CD8-positive, alpha-beta memory T cell (primary cell): ENCODE measurements around the gene RELCH. TPM values are rescaled to one million over a fixed set of nuclear protein-coding genes. Genes with fewer than 3 reads are reported as not detected.

Source experiments
- CTCF ChIA-PET: fragments of 350-600 bp; sonication (Branson Sonifier 250); formaldehyde crosslinking; loops from one replicate; lab custom pipeline; 2021; ENCODE audit warnings: antibody characterized with exemption; lab: Charles Lee
- POLR2A ChIA-PET: fragments of 350-600 bp; sonication (Branson Sonifier 250); formaldehyde crosslinking; loops from one replicate; lab custom pipeline; 2021; ENCODE audit warnings: antibody characterized with exemption; lab: Charles Lee
- DNase-seq, 5 donors: peaks; one replicate each; pipeline versions ENCODE4 v3.0.0 to v3.0.0-alpha.2; 2020 to 2022; ENCODE audit warnings: mixed read lengths in 1 of 5
- H3K27ac ChIP-seq: one replicate; pipeline ENCODE4 v1.7.0; 2013; ENCODE audit warnings: low read depth, mild to moderate bottlenecking, low read length, moderate library complexity
- H3K27me3 ChIP-seq: 2 replicates; pipeline ENCODE4 v1.7.0; 2013; ENCODE audit warnings: low read length, mild to moderate bottlenecking; ENCODE audit not compliant: insufficient read depth, poor library complexity, severe bottlenecking
- H3K36me3 ChIP-seq: 2 replicates; pipeline ENCODE4 v1.7.0; 2013; ENCODE audit warnings: mild to moderate bottlenecking, low read length, moderate library complexity; ENCODE audit not compliant: insufficient read depth
- H3K4me1 ChIP-seq: 2 replicates; pipeline ENCODE4 v1.7.0; 2013; ENCODE audit warnings: mild to moderate bottlenecking, low read length, moderate library complexity; ENCODE audit not compliant: insufficient read depth
- H3K4me3 ChIP-seq: 2 replicates; pipeline ENCODE4 v1.7.0; 2013; ENCODE audit warnings: mild to moderate bottlenecking, low read length
- H3K9me3 ChIP-seq: 2 replicates; pipeline ENCODE4 v1.7.0; 2013; ENCODE audit warnings: mild to moderate bottlenecking, low read length
- H3K27ac Mint-ChIP-seq, 8 donors: one replicate each; pipeline ENCODE4 v1.8.0; 2020 to 2021; ENCODE audit warnings: mixed read lengths in 8 of 8, mild to moderate bottlenecking in 6 of 8, inconsistent platforms in 3 of 8, moderate library complexity in 3 of 8
- H3K27me3 Mint-ChIP-seq, 2 donors: one replicate each; pipeline ENCODE4 v1.8.0; 2020 to 2021; ENCODE audit warnings: mixed read lengths in 2 of 2, mild to moderate bottlenecking in 1 of 2, moderate library complexity in 1 of 2
- H3K36me3 Mint-ChIP-seq, 3 donors: one replicate each; pipeline ENCODE4 v1.8.0; 2020 to 2021; ENCODE audit warnings: mixed read lengths in 3 of 3, inconsistent platforms in 1 of 3, mild to moderate bottlenecking in 1 of 3
- H3K4me1 Mint-ChIP-seq, 3 donors: one replicate each; pipeline ENCODE4 v1.8.0; 2020 to 2021; ENCODE audit warnings: mixed read lengths in 3 of 3, inconsistent platforms in 1 of 3, mild to moderate bottlenecking in 1 of 3
- H3K4me3 Mint-ChIP-seq, 7 donors: one replicate each; pipeline ENCODE4 v1.8.0; 2020 to 2021; ENCODE audit warnings: mixed read lengths in 7 of 7, mild to moderate bottlenecking in 6 of 7, moderate library complexity in 4 of 7, inconsistent platforms in 2 of 7
- H3K9me3 Mint-ChIP-seq, 5 donors: one replicate each; pipeline ENCODE4 v1.8.0; 2020 to 2022; ENCODE audit warnings: mixed read lengths in 5 of 5, mild to moderate bottlenecking in 3 of 5, moderate library complexity in 2 of 5, inconsistent platforms in 1 of 5
- polyA plus RNA-seq: library from polyadenylated mRNA; unstranded; fragments of 300-500 nt; fragmentation: Illumina TruSeq; gene quantifications from one replicate; pipeline ENCODE4 v1.2.3, GENCODE V29; 2021
- total RNA-seq, 2 experiments: library from RNA; stranded (reverse); gene quantifications; one replicate each; pipeline ENCODE4 v1.2.3, GENCODE V29; 2021

RELCH gene
- total and polyA plus RNA-seq, 3 experiments from 2014 or later, result 7.4 to 19.6 (median 19.6) TPM

DNA sequence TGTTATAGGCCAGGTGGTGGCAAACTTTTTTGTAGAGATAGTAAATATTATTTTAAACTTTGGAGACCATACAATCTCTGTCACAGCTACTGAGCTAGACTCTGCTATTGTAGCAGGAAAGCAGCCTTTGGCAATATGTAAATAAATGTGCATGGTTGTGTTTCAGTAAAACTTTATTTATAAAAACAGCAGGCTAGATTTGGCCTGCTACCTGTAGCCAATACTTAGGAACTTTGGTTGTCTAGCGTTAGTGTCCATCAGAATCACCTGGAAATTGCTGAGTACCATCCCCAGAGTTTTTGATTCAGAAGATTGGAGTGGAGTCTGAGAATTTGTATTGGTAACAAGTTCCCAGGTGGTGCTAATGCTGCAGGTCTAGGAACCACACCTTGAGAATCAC, 114.3 kb downstream of the RELCH start:
- ChIA-PET POLR2A (no interaction called here), CTCF (no interaction called here)
- no peak for DNase-seq
- no peaks in the 10 kb centered on the region for H3K27me3 ChIP-seq
- H3K4me3 ChIP-seq, result no peak overlapping the region
- Mint-ChIP-seq H3K9me3 (no peaks in the 10 kb centered on the region), H3K27ac (no peak overlapping the region), H3K36me3 (peaks cover 0 to 78% (median 32%) of the 10 kb centered on the region in 3 donors), H3K4me3 (no peak overlapping the region), H3K4me1 (peaks cover 0 to 11% (median 5%) of the 10 kb centered on the region in 3 donors), H3K27me3 (no peaks in the 10 kb centered on the region)
- H3K36me3 ChIP-seq, result peaks cover 22% of the 10 kb centered on the region
- peaks cover 4% of the 10 kb centered on the region for H3K4me1 ChIP-seq
- H3K9me3 ChIP-seq, result no peaks in the 10 kb centered on the region
- H3K27ac ChIP-seq, result no peak overlapping the region

DNA sequence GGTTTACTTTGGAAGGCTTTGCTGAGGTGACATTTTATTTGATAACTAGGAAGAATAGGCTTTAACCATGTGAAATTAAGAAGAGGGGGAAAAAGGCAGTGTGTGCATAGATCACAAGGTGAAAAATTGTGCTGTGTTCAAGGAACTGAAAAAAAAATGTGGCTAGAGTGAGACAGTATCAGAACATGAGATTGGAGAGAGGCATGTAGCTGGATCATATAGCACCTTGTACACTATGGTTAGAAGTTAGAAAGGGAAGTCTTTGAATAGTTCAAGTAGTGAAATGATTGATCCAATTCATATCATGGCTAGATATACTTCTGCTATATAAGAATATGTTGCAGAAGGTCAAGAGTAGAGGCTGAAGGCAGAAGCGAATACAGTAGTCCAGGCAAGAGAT, 125.8 kb downstream of the RELCH start:
- no peaks in the 10 kb centered on the region for H3K27me3 Mint-ChIP-seq
- Histone ChIP-seq H3K27ac (no peak overlapping the region), H3K9me3 (no peaks in the 10 kb centered on the region), H3K27me3 (no peaks in the 10 kb centered on the region), H3K36me3 (peaks cover 4% of the 10 kb centered on the region), H3K4me1 (no peaks in the 10 kb centered on the region), H3K4me3 (no peak overlapping the region)
- CTCF ChIA-PET, result no interaction called here
- POLR2A ChIA-PET, result no interaction called here
- no peaks in the 10 kb centered on the region for H3K9me3 Mint-ChIP-seq
- no peaks in the 10 kb centered on the region for H3K4me1 Mint-ChIP-seq
- peaks cover 0 to 17% (median 1%) of the 10 kb centered on the region in 3 donors for H3K36me3 Mint-ChIP-seq
- no peak overlapping the region for H3K27ac Mint-ChIP-seq
- H3K4me3 Mint-ChIP-seq, result no peak overlapping the region
- no peak for DNase-seq

GRCh38 chr18:62318228-62319180, 131.4 kb downstream of the RELCH start:
- Mint-ChIP-seq H3K27ac (no peak overlapping the region), H3K9me3 (no peaks in the 10 kb centered on the region), H3K27me3 (peaks cover 10 to 32% of the 10 kb centered on the region in 2 donors), H3K36me3 (no peaks in the 10 kb centered on the region), H3K4me1 (no peaks in the 10 kb centered on the region), H3K4me3 (no peak overlapping the region)
- DNase-seq, result no peak
- Histone ChIP-seq H3K4me3 (no peak overlapping the region), H3K36me3 (no peaks in the 10 kb centered on the region), H3K4me1 (no peaks in the 10 kb centered on the region), H3K9me3 (no peaks in the 10 kb centered on the region), H3K27me3 (no peaks in the 10 kb centered on the region), H3K27ac (no peak overlapping the region)
- ChIA-PET CTCF (no interaction called here), POLR2A (no interaction called here)

- Mint-ChIP-seq H3K27ac (no peak overlapping the region), H3K4me1 (peaks cover 14 to 18% (median 15%) of the 10 kb centered on the region in 3 donors), H3K27me3 (peaks cover 25 to 51% of the 10 kb centered on the region in 2 donors), H3K36me3 (no peaks in the 10 kb centered on the region), H3K4me3 (no peak overlapping the region), H3K9me3 (no peaks in the 10 kb centered on the region)
- Histone ChIP-seq H3K27me3 (peaks cover 7% of the 10 kb centered on the region), H3K36me3 (no peaks in the 10 kb centered on the region), H3K4me1 (peaks cover 10% of the 10 kb centered on the region), H3K4me3 (no peak overlapping the region), H3K9me3 (no peaks in the 10 kb centered on the region), H3K27ac (no peak overlapping the region)
- ChIA-PET CTCF (no interaction called here), POLR2A (no interaction called here)
- no peak for DNase-seq
Measured at GRCh38 chr18:62321201-62321600, 134.1 kb downstream of the RELCH start.

DNA sequence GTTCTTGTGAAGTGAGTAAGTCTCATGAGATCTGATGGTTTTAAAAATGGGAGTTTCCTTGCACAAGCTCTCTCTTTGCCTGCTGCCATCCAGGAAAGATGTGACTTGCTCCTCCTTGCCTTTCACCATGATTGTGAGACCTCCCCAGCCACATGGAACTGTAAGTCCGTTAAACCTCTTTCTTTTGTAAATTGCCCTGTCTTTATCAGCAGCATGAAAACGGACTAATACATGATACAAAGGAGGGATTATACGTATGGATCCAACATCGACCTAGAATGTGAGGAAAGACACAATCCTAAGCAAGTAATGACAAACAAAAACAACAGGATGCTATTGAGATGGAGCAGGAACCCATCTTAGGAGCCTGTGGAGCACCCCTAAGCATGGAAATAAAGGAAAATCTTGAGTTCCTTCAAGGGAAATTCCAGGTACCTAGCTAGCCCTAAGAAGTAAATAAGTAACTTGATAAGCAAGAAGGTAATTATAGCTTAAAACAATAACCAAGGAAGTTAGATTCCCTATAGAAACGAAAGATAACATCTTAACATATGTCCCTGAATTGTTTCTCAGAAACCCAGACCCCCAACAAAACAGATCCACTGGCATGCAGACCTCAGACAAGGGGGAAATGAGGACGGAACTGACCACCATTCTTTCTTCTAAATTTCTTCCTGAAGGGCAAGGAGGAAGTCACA, 136.6 kb downstream of the RELCH start:
- H3K27ac Mint-ChIP-seq, result peak overlapping the region in 3 of 8 donors; percentile 2 to 67 (median 61)
- H3K4me1 Mint-ChIP-seq, result peaks cover 15 to 26% (median 23%) of the 10 kb centered on the region in 3 donors
- no peaks in the 10 kb centered on the region for H3K36me3 Mint-ChIP-seq
- H3K4me3 Mint-ChIP-seq, result peak overlapping the region; percentile 37 to 84 (median 58)
- H3K4me1 ChIP-seq, result peaks cover 13% of the 10 kb centered on the region
- no peak overlapping the region for H3K27ac ChIP-seq
- H3K36me3 ChIP-seq, result no peaks in the 10 kb centered on the region
- H3K9me3 Mint-ChIP-seq, result no peaks in the 10 kb centered on the region
- CTCF ChIA-PET, result no interaction called here
- POLR2A ChIA-PET, result no interaction called here
- H3K27me3 ChIP-seq, result peaks cover 28% of the 10 kb centered on the region
- no peak for DNase-seq
- H3K27me3 Mint-ChIP-seq, result peaks cover 44 to 70% of the 10 kb centered on the region in 2 donors
- H3K9me3 ChIP-seq, result no peaks in the 10 kb centered on the region
- H3K4me3 ChIP-seq, result no peak overlapping the region

DNA sequence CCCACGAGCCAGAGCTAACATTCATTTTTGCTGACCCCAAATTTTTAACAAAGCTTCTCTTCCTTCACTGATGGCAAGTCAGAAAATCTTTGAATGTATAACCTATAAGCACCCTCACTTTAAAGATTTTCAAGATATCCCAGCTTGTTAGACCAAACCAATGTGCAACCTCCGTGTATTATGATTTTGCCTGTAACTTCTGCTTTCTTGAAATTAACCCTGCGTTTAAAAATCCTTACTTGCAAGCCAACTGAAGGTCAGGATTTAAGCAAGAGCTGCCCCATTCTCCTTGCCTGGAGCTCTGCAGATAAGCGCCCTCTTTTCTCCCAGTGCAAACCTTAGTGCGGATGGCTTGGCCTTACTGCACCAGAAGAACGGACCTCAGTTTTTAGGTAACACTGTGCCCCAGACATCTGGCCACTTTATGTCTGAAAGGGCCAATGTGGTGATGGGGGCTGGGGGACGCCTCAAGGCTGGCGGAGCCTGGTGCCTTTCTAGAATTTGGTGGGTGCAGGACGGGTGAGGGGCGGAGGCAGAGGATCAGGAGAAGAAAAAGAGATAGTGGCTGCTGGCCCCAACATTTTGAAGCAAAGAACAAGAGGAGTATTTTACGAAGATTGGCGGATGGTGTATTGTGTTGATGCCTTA, 137.2 kb downstream of the RELCH start:
- no peak for DNase-seq
- Mint-ChIP-seq H3K36me3 (no peaks in the 10 kb centered on the region), H3K9me3 (no peaks in the 10 kb centered on the region), H3K27ac (peak overlapping the region in 5 of 8 donors; percentile 2 to 67 (median 50)), H3K27me3 (peaks cover 48 to 76% of the 10 kb centered on the region in 2 donors), H3K4me3 (peak overlapping the region; percentile 67 to 84 (median 78)), H3K4me1 (peaks cover 15 to 27% (median 26%) of the 10 kb centered on the region in 3 donors)
- Histone ChIP-seq H3K27me3 (peaks cover 34% of the 10 kb centered on the region), H3K36me3 (no peaks in the 10 kb centered on the region), H3K9me3 (no peaks in the 10 kb centered on the region), H3K27ac (no peak overlapping the region), H3K4me3 (no peak overlapping the region), H3K4me1 (peaks cover 13% of the 10 kb centered on the region)
- ChIA-PET CTCF (no interaction called here), POLR2A (no interaction called here)

DNA sequence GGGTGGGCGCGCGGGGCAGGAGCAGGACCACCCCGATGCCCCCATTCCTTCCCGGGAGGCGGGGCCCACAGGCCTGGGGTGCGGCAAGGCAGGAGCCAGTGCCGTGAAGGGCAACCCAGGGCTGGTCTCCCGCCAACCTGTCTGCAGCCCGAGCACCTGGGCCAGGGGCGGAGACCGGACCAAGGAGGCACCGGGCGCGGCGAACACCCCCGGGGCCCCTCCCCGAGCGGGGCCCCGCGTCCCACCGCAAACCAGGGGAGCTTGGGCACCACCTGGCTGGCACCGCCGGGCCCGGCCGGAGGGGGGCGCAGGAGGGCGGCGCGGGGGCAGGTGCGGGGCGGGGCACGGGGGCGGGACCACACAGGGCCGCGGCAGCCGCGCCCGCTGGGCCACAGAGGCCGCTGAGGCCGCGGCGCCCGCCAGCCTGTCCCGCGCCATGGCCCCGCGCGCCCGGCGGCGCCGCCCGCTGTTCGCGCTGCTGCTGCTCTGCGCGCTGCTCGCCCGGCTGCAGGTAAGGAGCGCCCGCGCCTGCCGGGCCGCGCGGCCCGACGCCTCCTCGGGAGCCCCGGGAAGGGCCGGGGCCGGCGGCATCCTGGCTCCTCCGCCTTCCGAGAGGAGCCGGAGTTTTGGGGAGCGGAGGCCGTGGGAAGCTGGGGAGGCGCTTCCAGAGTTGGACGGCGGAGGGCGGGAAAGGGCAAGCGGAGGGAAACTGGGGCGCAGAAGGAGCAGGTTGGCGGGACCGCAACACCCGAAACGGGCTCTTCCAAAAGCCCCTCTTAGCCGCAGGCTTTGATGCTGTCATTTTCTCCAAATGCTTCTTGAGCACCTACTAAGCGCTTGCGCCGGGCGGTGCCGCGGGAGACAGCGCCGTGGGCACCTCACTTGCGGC, 138.1 kb downstream of the RELCH start, which contains the start of gene TNFRSF11A:
Gene TNFRSF11A (plus strand): TSS at position 394 of the 889 bp plus-strand sequence. CDS start 43 bp downstream, at position 437.
- no peak within 1 kb of the TSS for H3K27ac ChIP-seq
- CTCF ChIA-PET, result interaction anchor here (0.9 kb wide), 1 partner anchor 259 kb away, joined by 3 read pairs; no protein-coding TSS in a partner anchor
- peak within 1 kb of the TSS in 6 of 8 donors; percentile 2 to 85 (median 49) for H3K27ac Mint-ChIP-seq
- POLR2A ChIA-PET, result no interaction called here
- H3K27me3 ChIP-seq, result peaks cover 35% of the 10 kb centered on the region
- H3K4me3 Mint-ChIP-seq, result peak within 1 kb of the TSS; percentile 67 to 87 (median 82)
- no peaks in the 10 kb centered on the region for H3K36me3 Mint-ChIP-seq
- H3K4me3 ChIP-seq, result peak within 1 kb of the TSS; percentile 56
- H3K27me3 Mint-ChIP-seq, result peaks cover 55 to 82% of the 10 kb centered on the region in 2 donors
- no peaks in the 10 kb centered on the region for H3K9me3 Mint-ChIP-seq
- no peaks in the 10 kb centered on the region for H3K9me3 ChIP-seq
- peak; percentile 22 to 59 (median 46) for DNase-seq
- H3K4me1 Mint-ChIP-seq, result peaks cover 23 to 36% (median 32%) of the 10 kb centered on the region in 3 donors
- H3K36me3 ChIP-seq, result no peaks in the 10 kb centered on the region
- H3K4me1 ChIP-seq, result peaks cover 13% of the 10 kb centered on the region
